GM12878 (cell line): ENCODE measurements around the gene IRF2BP1. TPM values are rescaled to one million over a fixed set of nuclear protein-coding genes. Genes with fewer than 3 reads are reported as not detected.
A peak's percentile ranks its signal among the peaks of the same experiment; 100 is the strongest.

Source experiments
- CHD2 ChIP-seq: IDR thresholded peaks from 2 replicates; pipeline ENCODE4 v1.6.1; 2011; ENCODE audit warnings: low read depth, low read length, improper control_type of control experiment, borderline replicate concordance
- EGR1 ChIP-seq, 2 experiments: IDR thresholded peaks; 1 replicate in 1 of 2; 2 replicates in 1 of 2; pipeline ENCODE4 v1.6.1; 2011 to 2012; ENCODE audit warnings: low read depth in 2 of 2, low read length in 2 of 2, borderline replicate concordance in 1 of 2, mild to moderate bottlenecking in 1 of 2, moderate library complexity in 1 of 2
- ESRRA ChIP-seq: IDR thresholded peaks from 2 replicates; pipeline ENCODE4 v1.6.1; 2012; ENCODE audit warnings: mild to moderate bottlenecking, low read length, improper control_type of control experiment
- IRF5 ChIP-seq: fragments of 450-650 bp; IDR thresholded peaks from 2 replicates; pipeline ENCODE4 v1.6.1; 2017; ENCODE audit warnings: borderline replicate concordance
- MXI1 ChIP-seq: fragments of 150-350 bp; IDR thresholded peaks from 2 replicates; pipeline ENCODE4 v1.6.1; 2011; ENCODE audit warnings: low read depth, mild to moderate bottlenecking, inconsistent platforms, low read length, improper control_type of control experiment
- POLR2AphosphoS5 ChIP-seq: IDR thresholded peaks from 2 replicates; pipeline ENCODE4 v1.6.1; 2011; ENCODE audit warnings: mild to moderate bottlenecking, low read length, inconsistent platforms
- SMC3 ChIP-seq: IDR thresholded peaks from 2 replicates; pipeline ENCODE4 v1.6.1; 2011; ENCODE audit warnings: low read length, improper control_type of control experiment, borderline replicate concordance
- ZNF592 ChIP-seq: fragments of 450-650 bp; IDR thresholded peaks from 2 replicates; pipeline ENCODE4 v1.6.1; 2017; ENCODE audit warnings: mild to moderate bottlenecking, moderate library complexity
- ZSCAN29 ChIP-seq: fragments of 450-650 bp; IDR thresholded peaks from 2 replicates; pipeline ENCODE4 v1.6.1; 2017; ENCODE audit warnings: mild to moderate bottlenecking, moderate library complexity
- polyA plus RNA-seq, 11 experiments: library from polyadenylated mRNA; depleted of rRNA in 4 of 11; unstranded in 6 of 11; stranded (reverse) in 5 of 11; fragments of >200 nt; fragmentation: Nextera tagmentation in 4 of 11; fragmentation: Illumina TruSeq in 1 of 11; extraction: Ambion mirVana in 4 of 11; extraction: Trizol in 1 of 11; gene quantifications; 1 replicate in 1 of 11; 2 replicates in 10 of 11; pipeline versions ENCODE4 v1.2.1 to v1.2.3, GENCODE V29; 2011 to 2016; ENCODE audit warnings: inconsistent platforms in 2 of 11, missing spikeins in 2 of 11, low read depth in 1 of 11
- total RNA-seq, 4 experiments: library from RNA; depleted of rRNA in 3 of 4; stranded (reverse); fragments of >200 nt in 3 of 4; fragmentation: Illumina TruSeq in 1 of 4; extraction: Trizol in 1 of 4; gene quantifications; 2 replicates each; pipeline versions ENCODE4 v1.2.1 to v1.2.3, GENCODE V29; 2013 to 2021

Gene IRF2BP1
- total and polyA plus RNA-seq, 10 of the 15 experiments (the other 5 are each of a cell fraction or from before 2014, with no cell fraction given) = 0.31 to 24.4 (median 4.4) TPM

- no peak for TF ChIP-seq SMC3
- 0 out of 3 replicates have a peak, but pooled peaks of 1 of the 2 experiments have one; percentile 29 for TF ChIP-seq EGR1 (IDR thresholded peaks at IDR 0.05; ENCODE audit: borderline replicate concordance in 1 of 2, low read depth in 2 of 2, low read length in 2 of 2)
- no peak for TF ChIP-seq IRF5
- no peak for TF ChIP-seq MXI1
- no peak for TF ChIP-seq ESRRA
- no peak for TF ChIP-seq ZNF592
- TF ChIP-seq POLR2AphosphoS5 = no peak
- no peak for TF ChIP-seq CHD2
- TF ChIP-seq ZSCAN29 = no peak
These were observed 9.9 kb downstream of the IRF2BP1 start (continued) for GRCh38 chr19:45876161-45876410.
